K562 (cell line): ENCODE data around the gene CEBPE. TPM values are rescaled to one million over a fixed set of nuclear protein-coding genes. Genes with fewer than 3 reads are reported as not detected.

Experiments used
- CREB3 ChIP-seq: fragments of 450-650 bp; conservative IDR thresholded peaks from 2 replicates; pipeline ENCODE4 v1.6.1; 2016; ENCODE audit warnings: missing genetic modification characterization, low read depth, mild to moderate bottlenecking, missing compliant biosample characterization, moderate library complexity
- DNMT1 ChIP-seq: fragments of 450-650 bp; IDR thresholded peaks from 2 replicates; pipeline ENCODE4 v1.6.1; 2016; ENCODE audit warnings: antibody characterized with exemption, mild to moderate bottlenecking
- MYC ChIP-seq, 2 experiments: fragments of 250-450 bp in 1 of 2; sonication (Bioruptor Pico) in 1 of 2; IDR thresholded peaks; 2 replicates each; pipeline versions ENCODE4 v1.5.1 to v1.6.1; 2012 to 2021; ENCODE audit warnings: low read depth in 2 of 2, borderline replicate concordance in 1 of 2, improper control_type of control experiment in 1 of 2, low read length in 1 of 2, mild to moderate bottlenecking in 1 of 2, moderate library complexity in 1 of 2
- PRDM10 ChIP-seq: fragments of 450-650 bp; IDR thresholded peaks from 2 replicates; pipeline ENCODE4 v1.6.1; 2018; ENCODE audit not compliant: partially characterized antibody
- RBM39 ChIP-seq: fragments of 200-400 bp; formaldehyde crosslinking; optimal IDR thresholded peaks from 2 replicates; pipeline ENCODE3; 2018; ENCODE audit warnings: low read depth, low read length
- RERE ChIP-seq: sonication (generic); formaldehyde crosslinking; IDR thresholded peaks from 2 replicates; pipeline ENCODE4 v1.8.0; 2023; ENCODE audit warnings: missing genetic modification reagents, mild to moderate bottlenecking, borderline replicate concordance
- RFX1 ChIP-seq: fragments of 450-650 bp; IDR thresholded peaks from 2 replicates; pipeline ENCODE4 v1.6.1; 2016; ENCODE audit warnings: mild to moderate bottlenecking, moderate library complexity
- SNRNP70 ChIP-seq: fragments of 200-400 bp; formaldehyde crosslinking; optimal IDR thresholded peaks from 2 replicates; pipeline ENCODE3; 2017; ENCODE audit warnings: low read depth, low read length
- ZBTB11 ChIP-seq, 3 experiments: fragments of 200-800 bp in 1 of 3; fragments of 250-450 bp in 1 of 3; fragments of 450-650 bp in 1 of 3; sonication (Bioruptor Pico) in 1 of 3; sonication (Bioruptor generic) in 1 of 3; formaldehyde crosslinking in 1 of 3; IDR thresholded peaks; 2 replicates each; pipeline versions ENCODE4 v1.6.1 to v1.8.0; 2016 to 2022; ENCODE audit warnings: mild to moderate bottlenecking in 2 of 3, missing genetic modification characterization in 2 of 3, missing compliant biosample characterization in 1 of 3, moderate library complexity in 1 of 3
- polyA plus RNA-seq, 8 experiments: library from polyadenylated mRNA; depleted of rRNA in 4 of 8; stranded (reverse) in 5 of 8; unstranded in 3 of 8; fragments of >200 nt; fragmentation: Nextera tagmentation in 2 of 8; fragmentation: Illumina TruSeq in 1 of 8; extraction: Ambion mirVana in 2 of 8; extraction: Trizol in 1 of 8; gene quantifications; 2 replicates each; pipeline versions ENCODE4 v1.2.1 to v1.2.3, GENCODE V29; 2011 to 2014; ENCODE audit warnings: inconsistent platforms in 1 of 8, missing spikeins in 1 of 8
- total RNA-seq, 7 experiments: library from RNA; depleted of rRNA in 6 of 7; stranded (reverse); fragments of >200 nt in 6 of 7; fragmentation: Illumina TruSeq in 2 of 7; extraction: Trizol in 2 of 7; gene quantifications; 2 replicates each; pipeline versions ENCODE4 v1.2.1 to v1.2.3, GENCODE V29; 2011 to 2021; ENCODE audit warnings: low replicate concordance in 1 of 7

The CEBPE gene
- total and polyA plus RNA-seq, 9 of the 15 experiments (the other 6 are each of a cell fraction or from before 2014, with no cell fraction given) = 0.09 to 0.15 (median 0.13) TPM; not detected in 6

GRCh38 chr14:23112359-23113178, 6.5 kb downstream of the CEBPE start (continued):
- peak; percentile 92; the same call in 1 of the 2 replicates for TF ChIP-seq RERE (CRISPR knock-in tag)
- TF ChIP-seq DNMT1 = 0 out of 2 replicates have a peak, but pooled peaks have one; percentile 22
- no peak for TF ChIP-seq SNRNP70
- no peak for TF ChIP-seq RBM39
- no peak for TF ChIP-seq CREB3 (tag)
- TF ChIP-seq MYC (IDR thresholded peaks at IDR 0.05; ENCODE audit: low read depth, low read length) = peak; percentile 74
- no peak for TF ChIP-seq MYC (CRISPR knock-in tag; IDR thresholded peaks at IDR 0.05; ENCODE audit: borderline replicate concordance, low read depth)
- TF ChIP-seq PRDM10 = peak; percentile 41
- TF ChIP-seq RFX1 = no peak
- TF ChIP-seq ZBTB11 (CRISPR knock-in tag; IDR thresholded peaks at IDR 0.05) = peak in 1 of 3 experiments; percentile 62; a peak in 1 of 6 replicates
